Measurements from ENCODE around the gene NF1. TPM values are rescaled to one million over a fixed set of nuclear protein-coding genes. Genes with fewer than 3 reads are reported as not detected.
"Not testable (repeated sequence)": the region's sequence is repeated elsewhere in the genome, so short reads cannot be mapped to it uniquely, and the experiment has no call there.

Gene NF1, protein sequence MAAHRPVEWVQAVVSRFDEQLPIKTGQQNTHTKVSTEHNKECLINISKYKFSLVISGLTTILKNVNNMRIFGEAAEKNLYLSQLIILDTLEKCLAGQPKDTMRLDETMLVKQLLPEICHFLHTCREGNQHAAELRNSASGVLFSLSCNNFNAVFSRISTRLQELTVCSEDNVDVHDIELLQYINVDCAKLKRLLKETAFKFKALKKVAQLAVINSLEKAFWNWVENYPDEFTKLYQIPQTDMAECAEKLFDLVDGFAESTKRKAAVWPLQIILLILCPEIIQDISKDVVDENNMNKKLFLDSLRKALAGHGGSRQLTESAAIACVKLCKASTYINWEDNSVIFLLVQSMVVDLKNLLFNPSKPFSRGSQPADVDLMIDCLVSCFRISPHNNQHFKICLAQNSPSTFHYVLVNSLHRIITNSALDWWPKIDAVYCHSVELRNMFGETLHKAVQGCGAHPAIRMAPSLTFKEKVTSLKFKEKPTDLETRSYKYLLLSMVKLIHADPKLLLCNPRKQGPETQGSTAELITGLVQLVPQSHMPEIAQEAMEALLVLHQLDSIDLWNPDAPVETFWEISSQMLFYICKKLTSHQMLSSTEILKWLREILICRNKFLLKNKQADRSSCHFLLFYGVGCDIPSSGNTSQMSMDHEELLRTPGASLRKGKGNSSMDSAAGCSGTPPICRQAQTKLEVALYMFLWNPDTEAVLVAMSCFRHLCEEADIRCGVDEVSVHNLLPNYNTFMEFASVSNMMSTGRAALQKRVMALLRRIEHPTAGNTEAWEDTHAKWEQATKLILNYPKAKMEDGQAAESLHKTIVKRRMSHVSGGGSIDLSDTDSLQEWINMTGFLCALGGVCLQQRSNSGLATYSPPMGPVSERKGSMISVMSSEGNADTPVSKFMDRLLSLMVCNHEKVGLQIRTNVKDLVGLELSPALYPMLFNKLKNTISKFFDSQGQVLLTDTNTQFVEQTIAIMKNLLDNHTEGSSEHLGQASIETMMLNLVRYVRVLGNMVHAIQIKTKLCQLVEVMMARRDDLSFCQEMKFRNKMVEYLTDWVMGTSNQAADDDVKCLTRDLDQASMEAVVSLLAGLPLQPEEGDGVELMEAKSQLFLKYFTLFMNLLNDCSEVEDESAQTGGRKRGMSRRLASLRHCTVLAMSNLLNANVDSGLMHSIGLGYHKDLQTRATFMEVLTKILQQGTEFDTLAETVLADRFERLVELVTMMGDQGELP (N-terminal part only)
- 21.8 TPM for polyA plus RNA-seq (2013, experiment 1 of 2)
- polyA plus RNA-seq (2013, experiment 2 of 2) = 21.5 TPM

DNA sequence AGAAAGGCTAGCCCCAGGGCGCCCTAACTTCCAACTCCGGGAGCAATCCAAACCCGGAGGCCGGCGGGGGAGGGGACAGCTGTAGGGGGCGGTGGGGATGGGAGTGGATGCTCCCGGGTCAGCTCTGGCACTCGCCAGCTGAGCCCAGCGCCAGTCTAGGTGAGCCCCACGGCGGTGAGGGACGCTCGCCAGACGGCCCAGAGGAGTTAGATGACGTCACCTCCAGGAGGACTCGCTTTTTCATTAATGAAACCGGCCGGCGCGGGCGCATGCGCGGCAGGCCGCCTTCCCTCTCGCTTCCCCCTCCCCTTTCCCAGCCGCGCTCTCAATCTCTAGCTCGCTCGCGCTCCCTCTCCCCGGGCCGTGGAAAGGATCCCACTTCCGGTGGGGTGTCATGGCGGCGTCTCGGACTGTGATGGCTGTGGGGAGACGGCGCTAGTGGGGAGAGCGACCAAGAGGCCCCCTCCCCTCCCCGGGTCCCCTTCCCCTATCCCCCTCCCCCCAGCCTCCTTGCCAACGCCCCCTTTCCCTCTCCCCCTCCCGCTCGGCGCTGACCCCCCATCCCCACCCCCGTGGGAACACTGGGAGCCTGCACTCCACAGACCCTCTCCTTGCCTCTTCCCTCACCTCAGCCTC, at the start of gene NF1:
Gene NF1 (plus strand): TSS at position 378 of the 636 bp plus-strand sequence. CDS start 333 bp downstream, outside the sequence.
- Histone ChIP-seq H4K91ac (ENCODE audit: low read depth, low read length, poor library complexity) (peak within 1 kb of the TSS; percentile 98), H3K14ac (ENCODE audit: low read length) (peak within 1 kb of the TSS; percentile 75), H3K4me2 (ENCODE audit: insufficient read depth, low read length, poor library complexity, severe bottlenecking) (peak within 1 kb of the TSS; percentile 80), H4K8ac (ENCODE audit: low read depth, low read length) (no peak within 1 kb of the TSS), H2BK12ac (ENCODE audit: low read length) (no peak within 1 kb of the TSS), H3K36me3 (replicated peaks in 1 of 2; ENCODE audit: control insufficient read depth in 2 of 2, insufficient read depth in 2 of 2, low read length in 2 of 2) (peaks cover 2 to 9% of the 10 kb centered on the region in 2 donors), H3K27me3 (ENCODE audit: control insufficient read depth in 3 of 3, insufficient read depth in 3 of 3, low read depth in 1 of 3, low read length in 3 of 3) (no peaks in the 10 kb centered on the region), H3K23ac (ENCODE audit: low read depth, low read length, poor library complexity) (peak within 1 kb of the TSS; percentile 94), H2BK120ac (ENCODE audit: low read depth, low read length) (peak within 1 kb of the TSS; percentile 93), H3K79me1 (ENCODE audit: low read depth, low read length) (no peaks in the 10 kb centered on the region), H2BK5ac (ENCODE audit: low read length) (peak within 1 kb of the TSS; percentile 96), H3K18ac (ENCODE audit: low read length) (peak within 1 kb of the TSS; percentile 94), H2AK5ac (ENCODE audit: low read depth, low read length) (peak within 1 kb of the TSS; percentile 74), H3K4me1 (ENCODE audit: control insufficient read depth in 2 of 2, insufficient read depth in 1 of 2, low read depth in 1 of 2, low read length in 2 of 2) (peaks cover 0 to 3% of the 10 kb centered on the region in 2 donors), H3K9me3 (replicated peaks in 1 of 2; ENCODE audit: control insufficient read depth in 2 of 2, insufficient read depth in 1 of 2, low read depth in 1 of 2, low read length in 2 of 2) (no peaks in the 10 kb centered on the region), H2AFZ (ENCODE audit: low read length) (peak within 1 kb of the TSS; percentile 95), H3K4ac (ENCODE audit: low read length) (no peak within 1 kb of the TSS), H3K9ac (ENCODE audit: low read depth, low read length, poor library complexity) (peak within 1 kb of the TSS; percentile 91), H2BK15ac (ENCODE audit: low read length) (peak within 1 kb of the TSS; percentile 95), H3K27ac (replicated peaks; ENCODE audit: low read length) (peak within 1 kb of the TSS; percentile 95), H3K4me3 (ENCODE audit: low read length in 2 of 2) (peak within 1 kb of the TSS; percentile 62 to 98)
- DNase-seq (ENCODE audit: low spot score) = peak; percentile 93
- WGBS, 2 donors (ENCODE audit: extremely low coverage in 2 of 2, insufficient read length in 2 of 2, insufficient replicate concordance in 1 of 2) = no CpG with 5 or more reads among the region's 45 CpGs

DNA sequence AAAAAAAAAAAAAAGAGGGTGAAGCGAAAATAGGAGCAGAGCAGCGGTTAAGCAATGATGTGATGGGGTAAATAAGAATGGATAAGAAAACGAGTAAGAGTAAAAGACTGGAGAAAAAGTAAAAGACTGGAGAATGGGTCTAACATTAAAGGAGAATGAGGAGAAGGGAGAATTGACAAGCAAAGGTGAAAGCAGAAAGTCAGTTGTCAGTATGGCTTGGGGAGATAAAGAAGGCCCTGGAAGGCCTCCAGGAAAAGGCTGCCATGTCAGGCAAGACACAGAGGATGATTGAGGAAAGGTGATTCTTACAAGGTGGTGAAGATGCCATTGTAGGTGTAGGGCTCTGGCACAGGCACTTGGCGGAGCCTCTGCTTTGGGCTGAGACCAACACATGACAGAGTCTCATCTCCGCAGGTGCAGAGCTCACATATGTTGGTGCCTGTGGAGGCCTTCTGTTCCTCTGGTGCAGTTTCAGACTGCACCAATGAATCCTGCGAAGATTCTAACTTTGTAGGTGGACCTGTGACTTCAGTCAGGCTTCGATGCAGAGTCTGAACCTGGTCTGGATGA, 47.8 kb upstream of the NF1 start:
- not testable (repeated sequence) for H3K4me3 ChIP-seq (ENCODE audit: low read length in 2 of 2); H3K27ac ChIP-seq (replicated peaks; ENCODE audit: low read length); H3K4ac ChIP-seq (ENCODE audit: low read length); H4K91ac ChIP-seq (ENCODE audit: low read depth, low read length, poor library complexity); H3K14ac ChIP-seq (ENCODE audit: low read length); H2BK120ac ChIP-seq (ENCODE audit: low read depth, low read length); H3K4me2 ChIP-seq (ENCODE audit: insufficient read depth, low read length, poor library complexity, severe bottlenecking); DNase-seq (ENCODE audit: low spot score); H3K36me3 ChIP-seq (replicated peaks in 1 of 2; ENCODE audit: control insufficient read depth in 2 of 2, insufficient read depth in 2 of 2, low read length in 2 of 2); H3K9ac ChIP-seq (ENCODE audit: low read depth, low read length, poor library complexity); H4K8ac ChIP-seq (ENCODE audit: low read depth, low read length); H2AK5ac ChIP-seq (ENCODE audit: low read depth, low read length); H2BK15ac ChIP-seq (ENCODE audit: low read length); H2AFZ ChIP-seq (ENCODE audit: low read length); H2BK5ac ChIP-seq (ENCODE audit: low read length); H3K9me3 ChIP-seq (replicated peaks in 1 of 2; ENCODE audit: control insufficient read depth in 2 of 2, insufficient read depth in 1 of 2, low read depth in 1 of 2, low read length in 2 of 2); H3K23ac ChIP-seq (ENCODE audit: low read depth, low read length, poor library complexity); H3K4me1 ChIP-seq (ENCODE audit: control insufficient read depth in 2 of 2, insufficient read depth in 1 of 2, low read depth in 1 of 2, low read length in 2 of 2); H3K18ac ChIP-seq (ENCODE audit: low read length); H3K79me1 ChIP-seq (ENCODE audit: low read depth, low read length); H3K27me3 ChIP-seq (ENCODE audit: control insufficient read depth in 3 of 3, insufficient read depth in 3 of 3, low read depth in 1 of 3, low read length in 3 of 3); H2BK12ac ChIP-seq (ENCODE audit: low read length)
- WGBS, 2 donors (ENCODE audit: extremely low coverage in 2 of 2, insufficient read length in 2 of 2, insufficient replicate concordance in 1 of 2) = 97 to 100% methylated on average over 2 to 3 of the region's 7 CpGs

DNA sequence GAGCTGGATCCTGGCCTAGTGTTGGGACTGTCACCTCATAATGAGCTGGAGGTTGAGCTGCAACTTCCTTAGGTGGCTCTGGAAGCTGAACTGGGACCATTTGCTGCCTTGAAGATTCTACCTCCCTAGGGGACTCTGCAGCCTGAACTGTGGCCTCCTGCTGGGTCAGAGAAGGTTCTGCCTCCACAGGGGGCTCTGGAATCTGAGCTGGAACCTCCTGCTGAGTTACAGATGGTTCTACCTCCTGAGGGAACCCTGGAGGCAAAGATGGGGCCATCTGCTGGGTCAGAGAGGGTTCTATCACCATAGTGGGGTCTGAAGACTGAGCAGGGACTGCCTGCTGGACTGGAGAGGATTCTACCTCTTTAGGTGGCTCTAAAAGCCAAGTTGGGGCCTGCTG, 46.6 kb upstream of the NF1 start:
- Histone ChIP-seq H3K4me2 (ENCODE audit: insufficient read depth, low read length, poor library complexity, severe bottlenecking) (no peak overlapping the region), H3K27me3 (ENCODE audit: control insufficient read depth in 3 of 3, insufficient read depth in 3 of 3, low read depth in 1 of 3, low read length in 3 of 3) (peaks cover 0 to 5% (median 0%) of the 10 kb centered on the region in 3 experiments), H3K4ac (ENCODE audit: low read length) (no peak overlapping the region), H3K18ac (ENCODE audit: low read length) (no peak overlapping the region), H2BK120ac (ENCODE audit: low read depth, low read length) (no peak overlapping the region), H3K9me3 (replicated peaks in 1 of 2; ENCODE audit: control insufficient read depth in 2 of 2, insufficient read depth in 1 of 2, low read depth in 1 of 2, low read length in 2 of 2) (peaks cover 0 to 3% of the 10 kb centered on the region in 2 donors), H2BK15ac (ENCODE audit: low read length) (no peak overlapping the region), H2BK5ac (ENCODE audit: low read length) (no peak overlapping the region), H3K36me3 (replicated peaks in 1 of 2; ENCODE audit: control insufficient read depth in 2 of 2, insufficient read depth in 2 of 2, low read length in 2 of 2) (no peaks in the 10 kb centered on the region), H3K79me1 (ENCODE audit: low read depth, low read length) (no peaks in the 10 kb centered on the region), H3K4me1 (ENCODE audit: control insufficient read depth in 2 of 2, insufficient read depth in 1 of 2, low read depth in 1 of 2, low read length in 2 of 2) (no peaks in the 10 kb centered on the region), H4K8ac (ENCODE audit: low read depth, low read length) (no peak overlapping the region), H3K27ac (replicated peaks; ENCODE audit: low read length) (no peak overlapping the region), H3K14ac (ENCODE audit: low read length) (no peak overlapping the region), H3K4me3 (ENCODE audit: low read length in 2 of 2) (no peak overlapping the region), H3K9ac (ENCODE audit: low read depth, low read length, poor library complexity) (no peak overlapping the region), H2BK12ac (ENCODE audit: low read length) (no peak overlapping the region), H2AK5ac (ENCODE audit: low read depth, low read length) (no peak overlapping the region), H4K91ac (ENCODE audit: low read depth, low read length, poor library complexity) (no peak overlapping the region), H2AFZ (ENCODE audit: low read length) (no peak overlapping the region), H3K23ac (ENCODE audit: low read depth, low read length, poor library complexity) (no peak overlapping the region)
- no peak for DNase-seq (ENCODE audit: low spot score)
